Stimulated activated CD4-positive, alpha-beta T cell treated with anti-CD3 and anti-CD28 coated beads, Interleukin-12 subunit alpha, Interleukin-12 subunit beta, amount 100 ng/mL, for 4 hours (primary cell): Measurements from ENCODE around the gene ARHGAP36.

Source experiments
- DNase-seq: peaks from one replicate; pipeline ENCODE4 v3.0.0-alpha.2; 2020

ARHGAP36 gene

GRCh38 chrX:131058136-131058868 is at the start of gene ARHGAP36:
ARHGAP36 (plus strand) TSS chrX:131058346; CDS start chrX:131081666, 23,320 bp downstream.
- DNase-seq: no peak

- no peak for DNase-seq
Measured at GRCh38 chrX:131010186-131010585, 48.0 kb upstream of the ARHGAP36 start.

GRCh38 chrX:131025336-131025735 is 32.8 kb upstream of the ARHGAP36 start:
- DNase-seq: no peak

- no peak for DNase-seq
Measured at GRCh38 chrX:131032354-131033230, 25.6 kb upstream of the ARHGAP36 start.

- no peak for DNase-seq
Measured at GRCh38 chrX:131034063-131034462, 24.1 kb upstream of the ARHGAP36 start.

GRCh38 chrX:131040781-131041180 is 17.4 kb upstream of the ARHGAP36 start:
- no peak for DNase-seq

GRCh38 chrX:131041667-131042066 is 16.5 kb upstream of the ARHGAP36 start:
- DNase-seq: no peak

- DNase-seq: no peak
Measured at GRCh38 chrX:131045726-131046125, 12.4 kb upstream of the ARHGAP36 start.

- no peak for DNase-seq
Measured at GRCh38 chrX:131046596-131046995, 11.6 kb upstream of the ARHGAP36 start.

- DNase-seq: no peak
Measured at GRCh38 chrX:131047180-131047579, 11.0 kb upstream of the ARHGAP36 start.

- DNase-seq: no peak
Measured at GRCh38 chrX:131053076-131053475, 5.1 kb upstream of the ARHGAP36 start.

- DNase-seq: no peak
Measured at GRCh38 chrX:131054906-131055305, 3.2 kb upstream of the ARHGAP36 start.

GRCh38 chrX:131057706-131058105 is 440 bp upstream of the ARHGAP36 start:
- no peak for DNase-seq

GRCh38 chrX:131059246-131059645 is 1.1 kb downstream of the ARHGAP36 start:
- DNase-seq: no peak

GRCh38 chrX:131060147-131060546 is 2.0 kb downstream of the ARHGAP36 start:
- DNase-seq: no peak

- DNase-seq: no peak
Measured at GRCh38 chrX:131061306-131061705, 3.2 kb downstream of the ARHGAP36 start.

GRCh38 chrX:131063613-131064012 is 5.5 kb downstream of the ARHGAP36 start:
- no peak for DNase-seq

GRCh38 chrX:131066237-131066636 is 8.1 kb downstream of the ARHGAP36 start:
- DNase-seq: no peak

- no peak for DNase-seq
Measured at GRCh38 chrX:131067216-131067615, 9.1 kb downstream of the ARHGAP36 start.

GRCh38 chrX:131067846-131068745 is 9.9 kb downstream of the ARHGAP36 start:
- no peak for DNase-seq

- peak; percentile 4 for DNase-seq
Measured at GRCh38 chrX:131068945-131069719, 11.0 kb downstream of the ARHGAP36 start.
